ENCODE measurements around the gene CD3D.

The CD3D gene

DNA sequence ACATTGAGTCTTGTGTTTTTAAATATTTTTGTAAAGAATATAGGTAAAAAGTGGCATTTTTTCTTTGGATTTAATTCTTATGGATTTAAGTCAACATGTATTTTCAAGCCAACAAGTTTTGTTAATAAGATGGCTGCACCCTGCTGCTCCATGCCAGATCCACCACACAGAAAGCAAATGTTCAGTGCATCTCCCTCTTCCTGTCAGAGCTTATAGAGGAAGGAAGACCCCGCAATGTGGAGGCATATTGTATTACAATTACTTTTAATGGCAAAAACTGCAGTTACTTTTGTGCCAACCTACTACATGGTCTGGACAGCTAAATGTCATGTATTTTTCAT, 38.3 kb downstream of the CD3D start:
- DNase-seq (ENCODE audit: low read depth, low spot score): no peak

DNA sequence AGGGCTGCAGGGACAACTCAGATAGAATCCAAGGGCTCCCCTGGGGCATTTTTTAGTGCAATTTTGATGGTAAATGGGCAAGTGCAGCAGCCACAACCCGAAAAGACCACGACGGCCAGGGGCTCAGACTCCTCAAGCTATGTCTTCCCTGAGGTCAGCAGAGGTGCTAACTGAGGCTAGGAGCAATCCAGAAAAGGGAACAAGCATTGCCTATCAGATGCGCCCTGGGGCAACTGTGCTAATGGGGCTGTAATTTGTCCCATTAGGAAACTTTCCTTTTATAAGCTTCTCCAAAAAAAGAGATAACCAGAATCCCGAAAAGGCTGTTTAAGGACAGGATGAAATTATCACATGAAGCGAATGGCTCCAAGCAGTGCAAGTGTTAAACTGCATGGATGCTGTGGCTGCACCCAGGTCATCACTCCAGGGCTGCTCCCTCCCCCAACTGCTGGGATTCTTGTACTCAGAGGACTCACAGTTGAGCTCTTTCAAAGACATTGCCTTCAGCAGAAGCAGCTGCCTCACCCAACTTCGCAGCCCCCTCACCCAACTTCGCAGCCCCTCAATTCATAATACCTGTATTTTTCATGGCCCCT, 40.8 kb downstream of the CD3D start:
- DNase-seq (ENCODE audit: low read depth, low spot score): no peak

DNA sequence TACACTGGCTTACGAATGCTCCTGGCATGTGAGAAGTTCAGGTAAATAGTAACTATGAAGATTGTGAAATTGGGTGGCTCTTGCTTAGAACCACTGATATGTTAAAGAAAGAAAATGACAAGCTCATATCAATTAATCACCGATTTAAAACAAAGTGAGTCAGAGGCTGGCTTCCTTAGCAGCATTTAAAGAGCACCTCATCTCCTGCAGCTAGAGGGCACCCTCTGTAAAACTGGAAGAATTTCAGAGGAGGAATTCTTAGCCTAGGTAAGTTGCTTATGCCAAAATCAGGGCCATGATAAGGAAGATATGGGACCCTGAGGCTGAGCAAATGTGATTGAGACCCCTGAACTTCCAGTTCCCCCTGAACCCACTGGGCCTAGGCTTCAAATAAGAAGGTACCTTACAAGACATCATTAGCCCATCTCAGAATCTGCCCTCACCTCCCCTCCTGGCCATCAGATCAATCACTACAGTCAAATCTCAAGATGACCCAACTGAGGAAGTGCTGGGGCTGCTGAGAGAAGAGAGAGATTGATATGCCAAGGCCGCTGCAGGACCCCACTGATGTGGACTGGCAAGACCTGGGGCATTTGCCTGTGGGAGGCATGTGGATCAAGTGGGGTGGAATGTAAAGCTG, 46.6 kb downstream of the CD3D start:
- no peak for DNase-seq (ENCODE audit: low read depth, low spot score)

DNA sequence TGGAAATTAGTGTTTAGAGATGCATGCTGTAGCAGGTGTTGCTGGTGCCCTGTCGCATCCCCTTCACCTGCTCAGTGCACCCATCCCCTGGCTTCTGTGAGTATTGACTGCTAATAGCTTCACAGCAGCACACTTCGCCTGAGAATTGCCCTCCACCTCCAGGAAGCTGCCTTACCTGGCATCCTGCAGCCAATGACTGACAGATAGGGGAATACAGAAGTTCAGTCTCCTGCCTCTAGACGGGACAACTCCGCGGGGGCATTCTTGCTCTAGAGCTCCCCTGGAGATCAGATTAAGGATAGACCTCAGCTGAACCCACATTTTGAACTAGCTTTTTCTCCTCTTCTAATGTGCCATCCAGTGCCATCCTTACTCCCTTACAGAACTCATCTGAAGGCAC, 47.3 kb downstream of the CD3D start:
- DNase-seq (ENCODE audit: low read depth, low spot score): no peak

DNA sequence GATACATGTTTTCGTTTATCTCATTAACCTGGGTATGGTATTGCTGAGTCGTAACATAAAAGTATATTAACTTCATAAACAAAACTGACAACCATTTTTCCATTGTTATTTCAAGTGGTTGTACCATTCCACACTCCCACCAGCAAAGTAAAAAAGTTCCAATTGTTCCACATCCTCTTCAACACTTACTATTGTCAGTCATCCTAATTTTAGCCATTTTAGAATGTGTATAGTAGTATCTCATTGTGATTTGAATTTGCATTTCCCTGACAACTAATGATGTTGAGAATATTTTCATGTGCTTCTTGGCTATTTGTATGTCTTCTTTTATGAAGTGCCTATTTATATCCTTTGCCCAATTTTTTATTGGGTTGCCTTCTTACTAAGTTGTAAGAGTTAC, 48.5 kb downstream of the CD3D start:
- DNase-seq (ENCODE audit: low read depth, low spot score): no peak

DNA sequence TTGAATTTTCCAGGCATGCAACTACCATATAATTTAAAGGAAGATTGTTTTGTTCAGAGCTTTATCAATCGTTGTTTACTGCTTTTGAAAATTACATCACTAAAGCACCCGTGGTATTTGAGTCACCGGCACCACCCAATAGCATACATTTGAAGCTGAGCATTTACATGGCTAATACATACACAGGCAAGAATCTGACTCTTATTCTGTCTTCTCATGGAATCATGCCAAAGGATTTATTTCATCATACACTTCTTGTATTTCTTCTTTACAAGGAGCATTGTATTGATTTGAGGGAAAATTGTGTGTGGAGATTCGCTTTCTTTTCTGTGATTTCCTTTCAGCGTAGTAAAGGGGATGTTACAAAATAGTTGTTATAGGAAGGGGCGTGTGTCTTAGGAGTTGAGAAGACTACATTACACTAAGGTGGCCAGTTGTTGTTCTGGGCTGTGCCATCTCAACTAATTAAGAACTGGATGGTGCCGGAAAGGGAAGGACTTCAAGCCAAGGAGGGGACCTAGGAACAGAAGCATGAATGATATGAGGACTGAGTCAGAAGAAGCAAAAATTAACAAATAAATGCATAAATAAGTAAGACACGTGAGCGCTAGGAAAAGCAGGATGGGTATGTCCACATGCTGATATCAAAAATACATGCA, 50.9 kb downstream of the CD3D start:
- DNase-seq (ENCODE audit: low read depth, low spot score): no peak

DNA sequence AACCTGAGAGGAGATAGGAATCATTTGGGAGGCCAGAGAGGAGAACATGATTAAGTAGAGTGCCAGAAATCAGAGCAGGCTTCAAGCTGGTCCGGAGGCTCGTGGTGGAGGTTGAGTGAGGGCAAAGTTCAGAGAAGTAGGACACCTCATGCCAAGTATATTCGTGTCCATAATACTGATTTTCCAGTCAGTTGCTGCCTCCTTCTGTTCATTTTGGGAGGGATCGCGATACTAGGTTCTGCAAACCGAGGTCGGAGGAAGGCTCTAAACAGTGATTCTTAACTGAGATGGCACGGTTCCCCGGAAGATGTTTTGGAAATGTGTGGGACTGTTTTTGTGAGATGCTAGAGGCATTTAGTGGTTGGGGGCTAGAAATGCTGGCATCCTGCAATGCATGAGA, 51.6 kb downstream of the CD3D start:
- no peak for DNase-seq (ENCODE audit: low read depth, low spot score)

DNA sequence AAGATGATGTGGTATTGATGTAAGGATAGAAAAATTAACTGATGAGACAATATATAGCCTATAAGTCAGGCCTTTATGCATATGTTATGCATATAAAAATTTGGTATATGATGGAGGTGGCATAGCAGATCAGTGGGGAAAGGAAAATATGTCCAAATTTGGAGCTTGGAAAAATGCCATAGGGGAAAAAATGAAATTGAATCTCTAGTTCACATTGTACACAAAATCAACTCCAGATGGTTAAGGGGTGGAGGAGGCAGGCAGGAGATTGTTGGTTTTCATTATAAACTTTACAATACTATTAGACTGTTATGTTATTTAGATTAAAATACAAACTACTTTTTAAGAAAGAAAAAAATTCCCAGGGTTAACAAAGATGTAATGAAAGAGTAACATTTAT, 53.1 kb downstream of the CD3D start:
- DNase-seq (ENCODE audit: low read depth, low spot score): no peak
